Neutrophil (primary cell): ENCODE measurements around the gene TMC2.

Experiments
- H3K27ac ChIP-seq: fragments of 200-600 bp; sonication (generic); 2 replicates; pipeline ENCODE4 v1.5.1; 2016; ENCODE audit warnings: mild to moderate bottlenecking, moderate library complexity
- H3K27me3 ChIP-seq: fragments of 200-600 bp; sonication (generic); 2 replicates; pipeline ENCODE4 v1.6.0; 2016; ENCODE audit warnings: mild to moderate bottlenecking
- H3K36me3 ChIP-seq: fragments of 200-600 bp; sonication (generic); 2 replicates; pipeline ENCODE4 v1.5.1; 2017
- H3K4me1 ChIP-seq, 2 experiments: fragments of 200-600 bp in 1 of 2; sonication (generic) in 1 of 2; 1 replicate in 1 of 2; 2 replicates in 1 of 2; pipeline versions ENCODE4 v1.5.1 to v1.6.1; 2013 to 2016; ENCODE audit warnings: low read depth in 1 of 2, low read length in 1 of 2, mild to moderate bottlenecking in 1 of 2, moderate library complexity in 1 of 2; ENCODE audit not compliant: control insufficient read depth in 1 of 2, insufficient read depth in 1 of 2
- H3K4me3 ChIP-seq, 2 experiments: fragments of 200-600 bp in 1 of 2; sonication (generic) in 1 of 2; 1 replicate in 1 of 2; 2 replicates in 1 of 2; pipeline ENCODE4 v1.5.1; 2013 to 2016; ENCODE audit warnings: low read depth in 1 of 2, low read length in 1 of 2, mild to moderate bottlenecking in 1 of 2, moderate library complexity in 1 of 2
- H3K9me3 ChIP-seq: fragments of 200-600 bp; sonication (generic); 2 replicates; pipeline ENCODE4 v1.5.1; 2016
- CTCF ChIP-seq: fragments of 200-600 bp; sonication (generic); IDR thresholded peaks from 2 replicates; pipeline ENCODE4 v1.5.1; 2016; ENCODE audit warnings: antibody characterized with exemption

Gene TMC2

GRCh38 chr20:2612073-2612472, 75.7 kb downstream of the TMC2 start:
- TF ChIP-seq CTCF, result no peak
- Histone ChIP-seq H3K27ac (no peak overlapping the region), H3K4me1 (no peaks in the 10 kb centered on the region), H3K36me3 (no peaks in the 10 kb centered on the region), H3K4me3 (no peak overlapping the region), H3K9me3 (no peaks in the 10 kb centered on the region), H3K27me3 (peaks cover 51% of the 10 kb centered on the region)

GRCh38 chr20:2616634-2617033, 80.3 kb downstream of the TMC2 start:
- no peaks in the 10 kb centered on the region for H3K36me3 ChIP-seq
- no peaks in the 10 kb centered on the region for H3K4me1 ChIP-seq
- H3K27ac ChIP-seq, result no peak overlapping the region
- TF ChIP-seq CTCF, result no peak
- no peak overlapping the region for H3K4me3 ChIP-seq
- H3K27me3 ChIP-seq, result peaks cover 66% of the 10 kb centered on the region
- no peaks in the 10 kb centered on the region for H3K9me3 ChIP-seq

- H3K27me3 ChIP-seq, result peaks cover 65% of the 10 kb centered on the region
- H3K9me3 ChIP-seq, result no peaks in the 10 kb centered on the region
- H3K36me3 ChIP-seq, result no peaks in the 10 kb centered on the region
- H3K4me1 ChIP-seq, result no peaks in the 10 kb centered on the region
- no peak overlapping the region for H3K27ac ChIP-seq
- no peak for TF ChIP-seq CTCF
- H3K4me3 ChIP-seq, result no peak overlapping the region
These were observed 80.8 kb downstream of the TMC2 start for GRCh38 chr20:2617099-2617714.

- Histone ChIP-seq H3K4me1 (no peaks in the 10 kb centered on the region), H3K9me3 (no peaks in the 10 kb centered on the region), H3K27ac (no peak overlapping the region), H3K36me3 (no peaks in the 10 kb centered on the region), H3K27me3 (peaks cover 54% of the 10 kb centered on the region), H3K4me3 (no peak overlapping the region)
- TF ChIP-seq CTCF, result no peak
These were observed 82.4 kb downstream of the TMC2 start for GRCh38 chr20:2618815-2619214.

GRCh38 chr20:2619337-2619736, 83.0 kb downstream of the TMC2 start:
- H3K4me1 ChIP-seq, result no peaks in the 10 kb centered on the region
- no peak for TF ChIP-seq CTCF
- no peaks in the 10 kb centered on the region for H3K36me3 ChIP-seq
- H3K27me3 ChIP-seq, result peaks cover 54% of the 10 kb centered on the region
- no peak overlapping the region for H3K27ac ChIP-seq
- no peak overlapping the region for H3K4me3 ChIP-seq
- H3K9me3 ChIP-seq, result no peaks in the 10 kb centered on the region
